Hepatocyte (in vitro differentiated cells): Measurements from ENCODE around the gene GLIS2. TPM values are rescaled to one million over a fixed set of nuclear protein-coding genes. Genes with fewer than 3 reads are reported as not detected.

Experiments
- DNase-seq: peaks from one replicate; pipeline ENCODE4 v3.0.0-alpha.2; 2016; ENCODE audit warnings: low spot score
- H2AFZ ChIP-seq: fragments of 200-600 bp; sonication (generic); 2 replicates; pipeline ENCODE4 v1.6.0; 2016; ENCODE audit warnings: antibody characterized with exemption, mild to moderate bottlenecking
- H3K27ac ChIP-seq: fragments of 200-600 bp; sonication (generic); 2 replicates; pipeline ENCODE4 v1.5.1; 2016; ENCODE audit warnings: mild to moderate bottlenecking
- H3K27me3 ChIP-seq: fragments of 200-600 bp; sonication (generic); 2 replicates; pipeline ENCODE4 v1.6.1; 2016
- H3K36me3 ChIP-seq: fragments of 200-600 bp; sonication (generic); replicated peaks from 2 replicates; pipeline ENCODE4 v1.5.1; 2016; ENCODE audit warnings: low read depth; ENCODE audit not compliant: insufficient read depth
- H3K4me1 ChIP-seq: fragments of 200-600 bp; sonication (generic); 2 replicates; pipeline ENCODE4 v1.5.1; 2016; ENCODE audit warnings: mild to moderate bottlenecking, moderate library complexity; ENCODE audit not compliant: insufficient read depth
- H3K4me2 ChIP-seq: fragments of 200-600 bp; sonication (generic); 2 replicates; pipeline ENCODE4 v1.6.0; 2016
- H3K4me3 ChIP-seq: fragments of 200-600 bp; sonication (generic); 2 replicates; pipeline ENCODE4 v1.5.1; 2016; ENCODE audit warnings: mild to moderate bottlenecking
- H3K79me2 ChIP-seq: fragments of 200-600 bp; sonication (generic); 2 replicates; pipeline ENCODE4 v1.6.0; 2017; ENCODE audit warnings: mild to moderate bottlenecking
- H3K9me2 ChIP-seq: fragments of 200-600 bp; sonication (generic); replicated peaks from 2 replicates; pipeline ENCODE4 v1.6.0; 2017; ENCODE audit warnings: mild to moderate bottlenecking; ENCODE audit not compliant: insufficient read depth
- H3K9me3 ChIP-seq: fragments of 200-600 bp; sonication (generic); 2 replicates; pipeline ENCODE4 v1.5.1; 2016; ENCODE audit warnings: low read depth, mild to moderate bottlenecking
- H4K20me1 ChIP-seq: fragments of 200-600 bp; sonication (generic); 2 replicates; pipeline ENCODE4 v1.6.0; 2016; ENCODE audit warnings: mild to moderate bottlenecking; ENCODE audit not compliant: insufficient read depth, poor library complexity, severe bottlenecking
- EZH2 ChIP-seq: fragments of 200-600 bp; sonication (generic); IDR thresholded peaks from 2 replicates; pipeline ENCODE4 v1.6.1; 2016; ENCODE audit warnings: antibody characterized with exemption, mild to moderate bottlenecking, borderline replicate concordance
- EZH2phosphoT487 ChIP-seq: fragments of 200-600 bp; sonication (generic); IDR thresholded peaks from one replicate; pipeline ENCODE4 v1.6.1; 2018; ENCODE audit warnings: antibody characterized with exemption, mild to moderate bottlenecking, low read depth, moderate library complexity; ENCODE audit not compliant: unreplicated experiment, severe bottlenecking
- WGBS: methylation state at CpG from one replicate; pipeline ENCODE4 v1.1.6; 2016; ENCODE audit warnings: low lambda C conversion rate; ENCODE audit errors: missing lambda C conversion rate; 5-methylcytosine and 5-hydroxymethylcytosine counted together
- polyA plus RNA-seq: library from polyadenylated mRNA; unstranded; fragments of >200 nt; fragmentation: Nextera tagmentation; extraction: Ambion mirVana; gene quantifications from 2 replicates; pipeline ENCODE4 v1.2.1, GENCODE V29; 2016
- total RNA-seq: library from RNA; depleted of rRNA; stranded (reverse); fragments of >200 nt; gene quantifications from 2 replicates; pipeline ENCODE4 v1.2.3, GENCODE V29; 2014
- TF ChIP-seq, protein P1 (sequence below): fragments of 200-600 bp; sonication (generic); IDR thresholded peaks from 2 replicates; pipeline ENCODE4 v1.5.1; 2016; ENCODE audit warnings: antibody characterized with exemption, mild to moderate bottlenecking; ENCODE audit not compliant: poor library complexity

Gene GLIS2
- total and polyA plus RNA-seq, 2 experiments from 2014 or later = 3.6 to 11.3 TPM

DNA sequence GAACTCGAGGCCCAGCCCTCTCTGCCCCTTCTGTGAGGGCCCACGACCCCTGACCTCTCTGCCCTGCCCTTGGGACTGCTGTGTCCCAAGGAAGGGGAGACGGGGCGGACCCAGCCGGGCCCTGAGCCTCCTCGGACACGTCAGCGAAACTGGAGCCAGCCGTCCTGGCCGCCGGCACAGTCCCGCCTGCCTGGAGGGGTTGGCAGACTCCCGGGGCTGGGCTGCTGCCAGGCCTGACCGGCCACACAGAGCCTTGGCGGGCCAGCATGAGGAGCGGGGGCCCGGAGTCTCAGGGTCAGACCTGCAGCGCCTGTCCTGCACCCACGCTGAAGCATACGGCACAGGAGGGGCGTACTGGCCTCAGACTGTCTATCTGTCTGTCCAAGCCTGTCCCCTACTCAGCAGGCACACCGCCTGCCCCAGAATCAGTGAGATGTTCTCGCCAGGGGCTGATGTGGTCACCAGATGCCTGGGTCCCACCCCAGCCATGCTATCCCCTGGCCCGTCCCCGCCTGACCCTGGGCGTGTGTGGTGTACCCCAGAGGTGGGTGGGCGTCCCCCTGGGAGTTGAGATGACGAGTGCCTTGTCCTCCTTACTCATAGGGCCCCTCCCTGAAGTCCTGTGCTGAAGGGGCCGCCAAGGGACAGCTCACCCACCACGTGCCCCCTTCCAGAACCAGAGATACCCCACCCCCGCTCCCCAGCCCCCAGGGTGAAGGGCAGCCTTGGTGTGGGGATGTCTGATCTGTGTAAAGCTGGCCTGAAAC is 60.4 kb downstream of the GLIS2 start:
- no peaks in the 10 kb centered on the region for H3K27me3 ChIP-seq
- H3K4me1 ChIP-seq = peaks cover 51% of the 10 kb centered on the region
- peaks cover 44% of the 10 kb centered on the region for H4K20me1 ChIP-seq
- no peaks in the 10 kb centered on the region for H3K9me2 ChIP-seq
- peak overlapping the region; percentile 66 for H3K4me2 ChIP-seq
- peak; percentile 56 for DNase-seq
- 74% methylated on average over 23 of the region's 31 CpGs for WGBS
- peak overlapping the region; percentile 95 for H3K27ac ChIP-seq
- no peaks in the 10 kb centered on the region for H3K36me3 ChIP-seq
- H3K4me3 ChIP-seq = no peak overlapping the region
- H3K79me2 ChIP-seq = peaks cover 59% of the 10 kb centered on the region
- no peak for TF ChIP-seq EZH2
- TF ChIP-seq, protein P1, sequence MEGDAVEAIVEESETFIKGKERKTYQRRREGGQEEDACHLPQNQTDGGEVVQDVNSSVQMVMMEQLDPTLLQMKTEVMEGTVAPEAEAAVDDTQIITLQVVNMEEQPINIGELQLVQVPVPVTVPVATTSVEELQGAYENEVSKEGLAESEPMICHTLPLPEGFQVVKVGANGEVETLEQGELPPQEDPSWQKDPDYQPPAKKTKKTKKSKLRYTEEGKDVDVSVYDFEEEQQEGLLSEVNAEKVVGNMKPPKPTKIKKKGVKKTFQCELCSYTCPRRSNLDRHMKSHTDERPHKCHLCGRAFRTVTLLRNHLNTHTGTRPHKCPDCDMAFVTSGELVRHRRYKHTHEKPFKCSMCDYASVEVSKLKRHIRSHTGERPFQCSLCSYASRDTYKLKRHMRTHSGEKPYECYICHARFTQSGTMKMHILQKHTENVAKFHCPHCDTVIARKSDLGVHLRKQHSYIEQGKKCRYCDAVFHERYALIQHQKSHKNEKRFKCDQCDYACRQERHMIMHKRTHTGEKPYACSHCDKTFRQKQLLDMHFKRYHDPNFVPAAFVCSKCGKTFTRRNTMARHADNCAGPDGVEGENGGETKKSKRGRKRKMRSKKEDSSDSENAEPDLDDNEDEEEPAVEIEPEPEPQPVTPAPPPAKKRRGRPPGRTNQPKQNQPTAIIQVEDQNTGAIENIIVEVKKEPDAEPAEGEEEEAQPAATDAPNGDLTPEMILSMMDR = no peak
- no peak for TF ChIP-seq EZH2phosphoT487
- H2AFZ ChIP-seq = no peak overlapping the region
- no peaks in the 10 kb centered on the region for H3K9me3 ChIP-seq

DNA sequence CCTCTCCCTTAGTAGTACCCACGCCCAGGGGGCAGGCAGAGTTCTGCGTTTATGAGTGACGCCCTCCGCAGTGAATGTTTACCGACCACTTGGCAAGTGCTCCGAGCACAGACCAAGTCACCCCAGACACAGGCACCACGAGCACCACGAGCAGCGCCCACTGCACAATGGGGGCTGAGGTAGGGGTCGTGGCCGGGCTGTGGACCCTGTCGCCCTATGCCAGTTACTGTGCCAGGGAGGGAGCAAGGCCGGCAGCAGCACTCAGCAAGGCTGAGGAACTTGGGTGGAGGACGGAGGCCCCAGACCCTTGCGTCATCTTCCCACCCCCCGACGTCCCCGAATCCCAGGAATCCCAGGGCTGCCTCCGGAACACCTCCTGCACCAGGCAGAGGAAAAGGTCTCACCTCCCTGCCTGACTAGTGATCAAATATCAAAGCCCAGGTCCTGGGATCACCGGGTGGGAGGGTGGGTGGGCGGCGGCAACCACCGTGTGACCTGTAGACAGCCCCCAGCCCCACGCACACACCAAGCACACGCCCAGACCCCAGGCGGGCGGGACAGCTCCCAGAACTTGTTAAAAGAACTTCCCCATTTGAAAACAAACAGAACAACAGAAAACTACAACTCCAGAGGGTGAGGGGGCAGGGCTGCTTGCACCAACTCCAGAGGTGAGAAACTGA is 61.2 kb downstream of the GLIS2 start:
- TF ChIP-seq EZH2phosphoT487 = no peak
- TF ChIP-seq EZH2 = no peak
- TF ChIP-seq, protein P1 = no peak
- no peaks in the 10 kb centered on the region for H3K9me3 ChIP-seq
- 61% methylated on average over 24 of the region's 27 CpGs for WGBS
- H3K36me3 ChIP-seq = no peaks in the 10 kb centered on the region
- peaks cover 43% of the 10 kb centered on the region for H4K20me1 ChIP-seq
- H3K27ac ChIP-seq = peak overlapping the region; percentile 95
- no peak overlapping the region for H2AFZ ChIP-seq
- no peak for DNase-seq
- H3K4me1 ChIP-seq = peaks cover 49% of the 10 kb centered on the region
- no peaks in the 10 kb centered on the region for H3K9me2 ChIP-seq
- no peaks in the 10 kb centered on the region for H3K27me3 ChIP-seq
- H3K4me2 ChIP-seq = peak overlapping the region; percentile 66
- no peak overlapping the region for H3K4me3 ChIP-seq
- peaks cover 58% of the 10 kb centered on the region for H3K79me2 ChIP-seq

DNA sequence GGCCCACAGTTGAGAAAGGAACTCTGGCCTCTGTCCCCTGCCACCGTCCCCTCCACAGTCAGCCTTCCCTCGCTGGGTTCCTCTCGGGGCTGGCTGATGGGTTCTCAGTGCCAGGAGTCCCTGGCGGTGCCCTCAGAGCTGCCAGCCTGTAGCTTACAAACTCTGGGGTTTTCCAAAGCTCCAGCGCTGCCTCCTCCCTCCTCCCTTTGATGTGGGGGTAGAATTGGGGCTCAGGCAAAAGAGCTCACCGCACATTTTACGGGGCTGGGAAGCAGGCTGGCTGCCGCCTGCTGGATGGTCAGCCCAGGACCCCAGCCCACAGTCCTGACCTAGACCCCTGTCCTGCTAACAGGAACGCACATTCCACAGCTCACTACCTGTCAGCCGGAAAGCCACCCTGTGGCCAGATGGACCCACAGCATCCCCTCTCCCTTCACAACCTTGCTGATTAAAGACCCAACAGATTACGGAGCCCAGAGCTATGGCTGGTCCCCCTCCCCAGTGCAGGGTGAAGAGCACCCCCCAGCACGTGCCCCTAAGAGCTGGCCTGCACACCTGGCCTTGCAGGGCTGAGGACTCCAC is 61.8 kb downstream of the GLIS2 start:
- H3K4me3 ChIP-seq = no peak overlapping the region
- no peak overlapping the region for H2AFZ ChIP-seq
- peaks cover 37% of the 10 kb centered on the region for H4K20me1 ChIP-seq
- H3K4me2 ChIP-seq = peak overlapping the region; percentile 66
- H3K9me3 ChIP-seq = no peaks in the 10 kb centered on the region
- peaks cover 43% of the 10 kb centered on the region for H3K4me1 ChIP-seq
- H3K79me2 ChIP-seq = peaks cover 52% of the 10 kb centered on the region
- 77% methylated on average over 12 of the region's 12 CpGs for WGBS
- no peaks in the 10 kb centered on the region for H3K27me3 ChIP-seq
- DNase-seq = no peak
- no peaks in the 10 kb centered on the region for H3K36me3 ChIP-seq
- TF ChIP-seq EZH2 (no peak), EZH2phosphoT487 (no peak)
- TF ChIP-seq, protein P1 = no peak
- peak overlapping the region; percentile 95 for H3K27ac ChIP-seq
- H3K9me2 ChIP-seq = no peaks in the 10 kb centered on the region
